Stomach (tissue), 9 donors: ENCODE data around the gene FSTL4. TPM values are rescaled to one million over a fixed set of nuclear protein-coding genes. Genes with fewer than 3 reads are reported as not detected.

Source experiments
- DNase-seq, 2 donors: peaks; one replicate each; pipeline versions ENCODE4 v3.0.0 to v3.0.0-alpha.2; 2013 to 2019
- H3K27ac ChIP-seq, 5 donors: fragments of 200-600 bp in 4 of 5; sonication (generic) in 4 of 5; one replicate each; pipeline ENCODE4 v1.5.1; 2013 to 2019; ENCODE audit warnings: mild to moderate bottlenecking in 1 of 5, moderate library complexity in 1 of 5
- H3K27me3 ChIP-seq, 3 donors: fragments of 200-600 bp; sonication (generic); one replicate each; pipeline ENCODE4 v1.5.1; 2017 to 2019; ENCODE audit warnings: mixed run types in 1 of 3
- H3K36me3 ChIP-seq, 4 donors: fragments of 200-600 bp; sonication (generic); 1 replicate in 3 of 4; 2 replicates in 1 of 4; pipeline ENCODE4 v1.5.1; 2016 to 2019
- H3K4me1 ChIP-seq, 4 donors: fragments of 200-600 bp; sonication (generic); one replicate each; pipeline ENCODE4 v1.5.1; 2016 to 2019
- H3K4me3 ChIP-seq, 4 donors: fragments of 200-600 bp; sonication (generic) in 3 of 4; one replicate each; pipeline ENCODE4 v1.5.1; 2016 to 2019; ENCODE audit warnings: mild to moderate bottlenecking in 1 of 4
- H3K9me3 ChIP-seq, 4 donors: fragments of 200-600 bp; sonication (generic); one replicate each; pipeline ENCODE4 v1.5.1; 2016 to 2019
- CTCF ChIP-seq, 7 experiments: fragments of 450-650 bp in 4 of 7; fragments of 200-600 bp in 3 of 7; sonication (generic) in 3 of 7; IDR thresholded peaks; one replicate each; pipeline ENCODE4 v1.5.1; 2016 to 2019; ENCODE audit warnings: antibody characterized with exemption in 7 of 7, control low read depth in 2 of 7, mild to moderate bottlenecking in 1 of 7
- EP300 ChIP-seq: sonication (generic); formaldehyde crosslinking; IDR thresholded peaks from one replicate; pipeline ENCODE4 v1.6.1; 2017; ENCODE audit warnings: antibody characterized with exemption
- POLR2A ChIP-seq, 4 donors: fragments of 450-650 bp; IDR thresholded peaks; one replicate each; pipeline ENCODE4 v1.6.1; 2016; ENCODE audit warnings: antibody characterized with exemption in 4 of 4, control low read depth in 2 of 4, mild to moderate bottlenecking in 1 of 4, moderate library complexity in 1 of 4
- POLR2AphosphoS5 ChIP-seq, 3 donors: sonication (generic); formaldehyde crosslinking; IDR thresholded peaks; one replicate each; pipeline ENCODE4 v1.6.1; 2016; ENCODE audit warnings: antibody characterized with exemption in 3 of 3
- WGBS, 5 donors: extraction: QIAGEN DNeasy Blood & Tissue Kit in 3 of 5; methylation state at CpG; one replicate each; pipeline versions ENCODE4 v1.1.5 to v1.1.7; 2013 to 2018; 5-methylcytosine and 5-hydroxymethylcytosine counted together
- intact Hi-C: fragments of 100-400 bp; cut with DNase I; formaldehyde crosslinking; loops from one replicate; pipeline ENCODE4 v1.15.1; 2023; ENCODE audit warnings: low total_unique reads
- polyA plus RNA-seq, 3 donors: library from polyadenylated mRNA; stranded (reverse); fragments of 200-250 nt; gene quantifications; one replicate each; pipeline ENCODE4 v1.2.3, GENCODE V29; 2013
- total RNA-seq, 5 donors: library from RNA; depleted of rRNA; stranded (reverse); fragments of >200 nt; gene quantifications; one replicate each; pipeline versions ENCODE4 v1.1.0 to v1.2.3, GENCODE V29; 2014 to 2016
- donor health status: healthy with polysubstance abuse.
- donor health status: Bipolar disorder and iron deficiency.
- donor health status: healthy.

FSTL4 gene
- total and polyA plus RNA-seq, 8 donors, result 0.37 to 0.55 TPM; not detected in 6

- Histone ChIP-seq H3K27ac (no peak overlapping the region), H3K4me3 (no peak overlapping the region), H3K4me1 (no peaks in the 10 kb centered on the region), H3K27me3 (peaks cover 0 to 8% (median 1%) of the 10 kb centered on the region in 3 donors), H3K36me3 (no peaks in the 10 kb centered on the region), H3K9me3 (no peaks in the 10 kb centered on the region)
- TF ChIP-seq POLR2AphosphoS5 (IDR thresholded peaks at IDR 0.05) (no peak), EP300 (no peak), CTCF (IDR thresholded peaks at IDR 0.05) (no peak), POLR2A (IDR thresholded peaks at IDR 0.05) (no peak)
- intact Hi-C loops, result no loop called here
- no peak for DNase-seq
- 87 to 94% (median 91%) methylated on average over 12 of the region's 12 CpGs for WGBS, 5 donors
These were observed 202.0 kb downstream of the FSTL4 start for GRCh38 chr5:133410335-133410828.

GRCh38 chr5:133409210-133409674 is 203.1 kb downstream of the FSTL4 start:
- peaks cover 0 to 6% (median 0%) of the 10 kb centered on the region in 3 donors for H3K27me3 ChIP-seq
- intact Hi-C loops, result no loop called here
- H3K9me3 ChIP-seq, result no peaks in the 10 kb centered on the region
- H3K36me3 ChIP-seq, result no peaks in the 10 kb centered on the region
- 85 to 94% (median 89%) methylated on average over 5 to 6 of the region's 6 CpGs for WGBS, 5 donors
- H3K27ac ChIP-seq, result no peak overlapping the region
- no peak overlapping the region for H3K4me3 ChIP-seq
- no peak for DNase-seq
- TF ChIP-seq CTCF (IDR thresholded peaks at IDR 0.05) (no peak), POLR2A (IDR thresholded peaks at IDR 0.05) (no peak), EP300 (no peak), POLR2AphosphoS5 (IDR thresholded peaks at IDR 0.05) (no peak)
- no peaks in the 10 kb centered on the region for H3K4me1 ChIP-seq

- Histone ChIP-seq H3K27ac (no peak overlapping the region), H3K36me3 (no peaks in the 10 kb centered on the region), H3K9me3 (no peaks in the 10 kb centered on the region), H3K4me1 (no peaks in the 10 kb centered on the region), H3K27me3 (peaks cover 0 to 5% (median 0%) of the 10 kb centered on the region in 3 donors), H3K4me3 (no peak overlapping the region)
- intact Hi-C loops, result no loop called here
- WGBS, 5 donors, result 66 to 75% (median 72%) methylated on average over 8 of the region's 8 CpGs
- TF ChIP-seq EP300, result no peak
- TF ChIP-seq POLR2AphosphoS5 (IDR thresholded peaks at IDR 0.05), result no peak
- TF ChIP-seq CTCF (IDR thresholded peaks at IDR 0.05), result no peak
- no peak for TF ChIP-seq POLR2A (IDR thresholded peaks at IDR 0.05)
- no peak for DNase-seq
These were observed 204.0 kb downstream of the FSTL4 start for GRCh38 chr5:133408322-133408721.

- TF ChIP-seq POLR2A (IDR thresholded peaks at IDR 0.05), result no peak
- no peak for TF ChIP-seq POLR2AphosphoS5 (IDR thresholded peaks at IDR 0.05)
- no peak for TF ChIP-seq EP300
- TF ChIP-seq CTCF (IDR thresholded peaks at IDR 0.05), result no peak
- intact Hi-C loops, result no loop called here
- Histone ChIP-seq H3K9me3 (no peaks in the 10 kb centered on the region), H3K27me3 (peaks cover 0 to 5% (median 0%) of the 10 kb centered on the region in 3 donors), H3K4me3 (no peak overlapping the region), H3K4me1 (no peaks in the 10 kb centered on the region), H3K27ac (no peak overlapping the region), H3K36me3 (no peaks in the 10 kb centered on the region)
- WGBS, 5 donors, result 32 to 64% (median 40%) methylated on average over 1 of the region's 1 CpG
- DNase-seq, result peak in 1 of 2 donors; percentile 65
These were observed 205.2 kb downstream of the FSTL4 start for GRCh38 chr5:133406977-133407632.
